ENCODE data around the gene TMEM121B. TPM values are rescaled to one million over a fixed set of nuclear protein-coding genes. Genes with fewer than 3 reads are reported as not detected.
A peak's percentile ranks its signal among the peaks of the same experiment; 100 is the strongest.

TMEM121B gene
- total and polyA plus RNA-seq, 2 donors from 2014 or later: 0.19 to 1.2 TPM

GRCh38 chr22:17087498-17088131, 33.5 kb downstream of the TMEM121B start:
- intact Hi-C loops (cut with DNase I): no loop called here
- FAIRE-seq (no peak), DNase-seq (peak in 1 of 5 donors; percentile 18)
- no peaks in the 10 kb centered on the region for H3K9me3 ChIP-seq (ENCODE audit: control insufficient read depth in 2 of 3, insufficient read depth in 1 of 3, low read length in 3 of 3)
- no peak overlapping the region for H3K9ac ChIP-seq (ENCODE audit: low read length in 3 of 3)
- no peak overlapping the region for H3K4me3 ChIP-seq (ENCODE audit: low read length in 3 of 3)
- H3K4me1 ChIP-seq (ENCODE audit: control insufficient read depth in 2 of 3, insufficient read depth in 2 of 3, low read depth in 1 of 3, low read length in 3 of 3): no peaks in the 10 kb centered on the region
- no peaks in the 10 kb centered on the region for H3K27me3 ChIP-seq (ENCODE audit: control insufficient read depth, insufficient read depth, low read length)
- no peak overlapping the region for H3K27ac ChIP-seq (ENCODE audit: low read depth in 2 of 2, low read length in 2 of 2)
- TF ChIP-seq CTCF (IDR thresholded peaks at IDR 0.05; ENCODE audit: borderline replicate concordance, extremely low read depth, insufficient read depth): no peak
- H3K36me3 ChIP-seq (ENCODE audit: control insufficient read depth in 2 of 3, insufficient read depth in 3 of 3, low read length in 3 of 3): no peaks in the 10 kb centered on the region

DNA sequence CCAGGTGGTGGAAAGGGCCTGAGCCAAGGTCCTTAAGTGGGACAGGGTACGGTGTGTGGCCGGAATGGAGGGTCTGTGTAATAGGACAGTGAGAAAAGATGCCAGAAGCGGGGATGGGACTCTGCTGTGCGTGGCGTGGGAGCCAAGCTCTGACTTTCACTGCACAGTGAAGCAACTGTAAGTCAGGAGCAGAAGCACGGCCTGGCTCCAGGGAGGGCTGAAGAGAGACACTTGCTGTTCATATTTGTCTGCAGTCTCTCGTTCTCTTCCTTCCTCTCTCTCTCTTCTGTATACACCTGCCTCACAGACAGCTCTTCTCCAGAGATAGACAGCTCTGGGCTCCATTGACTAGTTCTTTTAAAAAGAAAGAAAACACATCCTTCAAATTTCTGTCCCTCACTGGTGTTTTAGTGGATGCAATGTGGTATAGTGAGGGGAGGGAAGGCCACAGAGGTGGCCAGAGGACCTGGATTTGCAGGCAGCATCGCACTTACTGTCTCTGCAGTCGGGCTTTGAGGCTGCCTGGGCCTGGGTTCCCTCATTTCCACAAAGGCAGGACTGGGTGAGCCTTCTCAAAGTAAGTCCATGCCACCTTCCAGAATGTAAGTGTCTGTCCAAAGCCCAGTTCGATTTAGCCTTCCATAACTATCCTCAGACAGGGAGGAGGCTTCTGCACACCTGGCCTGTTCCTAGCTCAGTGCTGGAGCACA, 34.2 kb downstream of the TMEM121B start:
- Histone ChIP-seq H3K27me3 (ENCODE audit: control insufficient read depth, insufficient read depth, low read length) (no peaks in the 10 kb centered on the region), H3K27ac (ENCODE audit: low read depth in 2 of 2, low read length in 2 of 2) (no peak overlapping the region), H3K4me1 (ENCODE audit: control insufficient read depth in 2 of 3, insufficient read depth in 2 of 3, low read depth in 1 of 3, low read length in 3 of 3) (no peaks in the 10 kb centered on the region), H3K9me3 (ENCODE audit: control insufficient read depth in 2 of 3, insufficient read depth in 1 of 3, low read length in 3 of 3) (no peaks in the 10 kb centered on the region), H3K36me3 (ENCODE audit: control insufficient read depth in 2 of 3, insufficient read depth in 3 of 3, low read length in 3 of 3) (no peaks in the 10 kb centered on the region), H3K9ac (ENCODE audit: low read length in 3 of 3) (no peak overlapping the region), H3K4me3 (ENCODE audit: low read length in 3 of 3) (peak overlapping the region in 1 of 3 donors; percentile 10)
- intact Hi-C loops (cut with DNase I): no loop called here
- no peak for FAIRE-seq
- no peak for TF ChIP-seq CTCF (IDR thresholded peaks at IDR 0.05; ENCODE audit: borderline replicate concordance, extremely low read depth, insufficient read depth)
- peak in 1 of 5 donors; percentile 28 for DNase-seq

DNA sequence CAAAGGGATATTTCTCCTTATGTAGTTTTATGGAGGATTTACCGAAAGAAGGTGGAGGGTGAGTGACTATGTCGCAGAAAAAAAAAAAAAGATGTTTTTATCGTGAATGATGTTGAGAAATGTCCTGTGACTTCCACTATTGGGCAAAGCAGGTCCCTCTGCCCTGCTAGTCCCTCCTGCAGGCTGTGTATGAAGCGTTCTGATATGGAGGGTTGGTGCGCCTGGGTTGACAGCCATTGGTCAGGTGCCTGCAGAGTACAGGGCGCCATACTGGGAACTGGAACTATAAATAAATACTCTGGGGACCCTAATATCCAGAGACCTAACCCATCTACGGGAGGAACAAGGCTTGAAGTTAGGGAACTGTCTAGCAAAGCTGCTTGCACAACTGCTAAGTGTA, 34.9 kb downstream of the TMEM121B start:
- no peaks in the 10 kb centered on the region for H3K4me1 ChIP-seq (ENCODE audit: control insufficient read depth in 2 of 3, insufficient read depth in 2 of 3, low read depth in 1 of 3, low read length in 3 of 3)
- no peaks in the 10 kb centered on the region for H3K27me3 ChIP-seq (ENCODE audit: control insufficient read depth, insufficient read depth, low read length)
- H3K9me3 ChIP-seq (ENCODE audit: control insufficient read depth in 2 of 3, insufficient read depth in 1 of 3, low read length in 3 of 3): no peaks in the 10 kb centered on the region
- no peak overlapping the region for H3K27ac ChIP-seq (ENCODE audit: low read depth in 2 of 2, low read length in 2 of 2)
- intact Hi-C loops (cut with DNase I): no loop called here
- peak overlapping the region in 1 of 3 donors; percentile 38 for H3K4me3 ChIP-seq (ENCODE audit: low read length in 3 of 3)
- FAIRE-seq: no peak
- TF ChIP-seq CTCF (IDR thresholded peaks at IDR 0.05; ENCODE audit: borderline replicate concordance, extremely low read depth, insufficient read depth): no peak
- DNase-seq: peak in 1 of 5 donors; percentile 28
- no peak overlapping the region for H3K9ac ChIP-seq (ENCODE audit: low read length in 3 of 3)
- H3K36me3 ChIP-seq (ENCODE audit: control insufficient read depth in 2 of 3, insufficient read depth in 3 of 3, low read length in 3 of 3): no peaks in the 10 kb centered on the region

Data from kidney (tissue), 14 donors.